ENCODE results near the gene STX16. TPM values are rescaled to one million over a fixed set of nuclear protein-coding genes. Genes with fewer than 3 reads are reported as not detected.

Gene STX16
- total and polyA plus RNA-seq, 7 donors: 14.6 to 126 (median 43.8) TPM

GRCh38 chr20:58630063-58630462, 21.0 kb upstream of the STX16 start:
- H3K4me1 ChIP-seq: peaks cover 0 to 12% (median 11%) of the 10 kb centered on the region in 4 donors
- H3K4me3 ChIP-seq: no peak overlapping the region
- no peaks in the 10 kb centered on the region for H3K27me3 ChIP-seq
- H3K27ac ChIP-seq: no peak overlapping the region
- 39 to 52% methylated on average over 4 of the region's 4 CpGs for WGBS, 2 donors
- no peak for DNase-seq
- no peaks in the 10 kb centered on the region for H3K9me3 ChIP-seq
- no peak for TF ChIP-seq POLR2AphosphoS5 (IDR thresholded peaks at IDR 0.05)
- no peak for TF ChIP-seq EP300 (IDR thresholded peaks at IDR 0.05)
- TF ChIP-seq CTCF (IDR thresholded peaks at IDR 0.05): no peak
- no peak for TF ChIP-seq POLR2A (IDR thresholded peaks at IDR 0.05)
- intact Hi-C loops (cut with DNase I): no loop called here
- H3K36me3 ChIP-seq: no peaks in the 10 kb centered on the region

GRCh38 chr20:58633161-58634053, 17.7 kb upstream of the STX16 start:
- Histone ChIP-seq H3K27me3 (no peaks in the 10 kb centered on the region), H3K27ac (peak overlapping the region in 1 of 4 donors; percentile 75), H3K4me1 (peaks cover 0 to 16% (median 15%) of the 10 kb centered on the region in 4 donors), H3K36me3 (no peaks in the 10 kb centered on the region), H3K4me3 (no peak overlapping the region), H3K9me3 (no peaks in the 10 kb centered on the region)
- TF ChIP-seq EP300 (IDR thresholded peaks at IDR 0.05) (no peak), CTCF (IDR thresholded peaks at IDR 0.05) (no peak), POLR2A (IDR thresholded peaks at IDR 0.05) (no peak), POLR2AphosphoS5 (IDR thresholded peaks at IDR 0.05) (no peak)
- 89 to 95% methylated on average over 10 of the region's 10 CpGs for WGBS, 2 donors
- intact Hi-C loops (cut with DNase I): no loop called here
- peak; percentile 40 for DNase-seq

GRCh38 chr20:58634059-58634458, 17.0 kb upstream of the STX16 start:
- Histone ChIP-seq H3K36me3 (no peaks in the 10 kb centered on the region), H3K4me3 (no peak overlapping the region), H3K27me3 (no peaks in the 10 kb centered on the region), H3K4me1 (peaks cover 0 to 16% (median 15%) of the 10 kb centered on the region in 4 donors), H3K27ac (peak overlapping the region in 3 of 4 donors; percentile 66 to 75 (median 69)), H3K9me3 (no peaks in the 10 kb centered on the region)
- TF ChIP-seq CTCF (IDR thresholded peaks at IDR 0.05) (no peak), POLR2A (IDR thresholded peaks at IDR 0.05) (no peak)
- 85 to 93% methylated on average over 17 of the region's 17 CpGs for WGBS, 2 donors
- DNase-seq: peak; percentile 48
- intact Hi-C loops (cut with DNase I): no loop called here

GRCh38 chr20:58634521-58635278, 16.4 kb upstream of the STX16 start:
- Histone ChIP-seq H3K36me3 (no peaks in the 10 kb centered on the region), H3K4me1 (peaks cover 0 to 16% (median 15%) of the 10 kb centered on the region in 4 donors), H3K27me3 (no peaks in the 10 kb centered on the region), H3K27ac (peak overlapping the region in 3 of 4 donors; percentile 66 to 75 (median 69)), H3K9me3 (no peaks in the 10 kb centered on the region), H3K4me3 (no peak overlapping the region)
- 45 to 75% methylated on average over 26 of the region's 26 CpGs for WGBS, 2 donors
- peak; percentile 68 for DNase-seq
- TF ChIP-seq POLR2A (IDR thresholded peaks at IDR 0.05) (no peak), POLR2AphosphoS5 (IDR thresholded peaks at IDR 0.05) (peak in 2 of 4 donors; percentile 15 to 28), EP300 (IDR thresholded peaks at IDR 0.05) (peak in 1 of 4 donors; percentile 16)
- intact Hi-C loops (cut with DNase I): no loop called here

GRCh38 chr20:58635279-58635665, 15.8 kb upstream of the STX16 start:
- 80 to 82% methylated on average over 11 of the region's 11 CpGs for WGBS, 2 donors
- Histone ChIP-seq H3K4me3 (no peak overlapping the region), H3K9me3 (no peaks in the 10 kb centered on the region), H3K4me1 (peaks cover 0 to 16% (median 15%) of the 10 kb centered on the region in 4 donors), H3K27me3 (no peaks in the 10 kb centered on the region), H3K27ac (peak overlapping the region in 3 of 4 donors; percentile 66 to 75 (median 69)), H3K36me3 (no peaks in the 10 kb centered on the region)
- DNase-seq: peak; percentile 44
- intact Hi-C loops (cut with DNase I): no loop called here
- TF ChIP-seq POLR2A (IDR thresholded peaks at IDR 0.05) (no peak), CTCF (IDR thresholded peaks at IDR 0.05) (no peak), POLR2AphosphoS5 (IDR thresholded peaks at IDR 0.05) (no peak)

Measured in sigmoid colon (tissue), 7 donors.